NT2/D1 (cell line): Measurements from ENCODE around the gene CLSTN2.

Experiments used
- DNase-seq: peaks from one replicate; pipeline ENCODE4 v3.0.0-alpha.2; 2011; ENCODE audit warnings: low read depth, low spot score
- H3K27me3 ChIP-seq: 2 replicates; pipeline ENCODE4 v1.6.0; 2011; ENCODE audit warnings: mild to moderate bottlenecking; ENCODE audit not compliant: insufficient read length, insufficient read depth
- H3K36me3 ChIP-seq: 2 replicates; pipeline ENCODE4 v1.6.1; 2011; ENCODE audit warnings: mild to moderate bottlenecking, low read length, mixed read lengths; ENCODE audit not compliant: insufficient read depth, insufficient read length
- H3K4me1 ChIP-seq: 2 replicates; pipeline ENCODE4 v1.5.1; 2011; ENCODE audit not compliant: insufficient read depth, insufficient read length
- H3K4me3 ChIP-seq: 2 replicates; pipeline ENCODE4 v1.5.1; 2011; ENCODE audit warnings: low read depth; ENCODE audit not compliant: insufficient read length
- H3K9ac ChIP-seq: 2 replicates; pipeline ENCODE4 v1.6.0; 2011; ENCODE audit warnings: low read depth; ENCODE audit not compliant: insufficient read length
- H3K9me3 ChIP-seq: 2 replicates; pipeline ENCODE4 v1.5.1; 2011; ENCODE audit warnings: mild to moderate bottlenecking, low read length; ENCODE audit not compliant: insufficient read depth
- SUZ12 ChIP-seq: IDR thresholded peaks from 2 replicates; pipeline ENCODE4 v1.6.1; 2011; ENCODE audit not compliant: insufficient read length, insufficient read depth; ENCODE audit errors: extremely low read depth
- YY1 ChIP-seq: IDR thresholded peaks from 2 replicates; pipeline ENCODE4 v1.6.1; 2011; ENCODE audit not compliant: insufficient read length, insufficient read depth
- ZNF274 ChIP-seq: IDR thresholded peaks from 2 replicates; pipeline ENCODE4 v1.6.1; 2011; ENCODE audit warnings: mild to moderate bottlenecking, low read depth, low read length

Gene CLSTN2

GRCh38 chr3:140062461-140062860 is 127.5 kb downstream of the CLSTN2 start:
- DNase-seq = no peak
- Histone ChIP-seq H3K36me3 (no peaks in the 10 kb centered on the region), H3K9ac (no peak overlapping the region), H3K4me1 (no peaks in the 10 kb centered on the region), H3K9me3 (no peaks in the 10 kb centered on the region), H3K4me3 (no peak overlapping the region), H3K27me3 (peaks cover 2% of the 10 kb centered on the region)
- TF ChIP-seq SUZ12 (no peak), YY1 (no peak), ZNF274 (no peak)

GRCh38 chr3:140067487-140067886 is 132.5 kb downstream of the CLSTN2 start:
- H3K9ac ChIP-seq = no peak overlapping the region
- no peaks in the 10 kb centered on the region for H3K4me1 ChIP-seq
- no peak for DNase-seq
- no peak for TF ChIP-seq YY1
- TF ChIP-seq SUZ12 = no peak
- no peak for TF ChIP-seq ZNF274
- H3K36me3 ChIP-seq = no peaks in the 10 kb centered on the region
- H3K27me3 ChIP-seq = no peaks in the 10 kb centered on the region
- H3K9me3 ChIP-seq = no peaks in the 10 kb centered on the region
- H3K4me3 ChIP-seq = no peak overlapping the region

DNA sequence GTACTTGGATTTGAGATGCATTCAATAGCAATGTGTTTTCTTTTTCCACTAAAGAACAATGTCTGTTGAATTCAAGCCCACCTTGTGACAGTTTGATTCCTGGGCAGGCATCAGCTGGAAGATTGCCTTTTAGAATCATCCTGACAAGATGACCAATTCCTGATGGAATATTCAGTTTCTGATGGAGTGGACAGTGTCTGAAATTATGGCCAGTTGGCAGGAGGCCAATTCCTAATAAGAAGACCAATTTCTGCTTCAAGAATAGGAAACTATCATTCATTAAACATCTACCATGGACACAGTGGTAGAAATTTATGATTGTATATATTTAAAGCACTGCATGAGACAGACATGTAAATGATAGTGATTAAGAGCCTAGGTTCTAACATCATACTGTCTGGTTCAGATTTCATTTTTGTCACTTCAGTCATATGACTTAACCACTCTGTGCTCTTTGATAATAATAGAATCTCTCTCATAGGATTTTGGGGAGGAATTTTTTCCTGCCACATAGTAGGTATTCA is 133.6 kb downstream of the CLSTN2 start:
- TF ChIP-seq SUZ12 (no peak), ZNF274 (no peak), YY1 (no peak)
- DNase-seq = no peak
- H3K36me3 ChIP-seq = no peaks in the 10 kb centered on the region
- H3K4me3 ChIP-seq = no peak overlapping the region
- H3K4me1 ChIP-seq = no peaks in the 10 kb centered on the region
- no peaks in the 10 kb centered on the region for H3K9me3 ChIP-seq
- H3K27me3 ChIP-seq = no peaks in the 10 kb centered on the region
- H3K9ac ChIP-seq = no peak overlapping the region

DNA sequence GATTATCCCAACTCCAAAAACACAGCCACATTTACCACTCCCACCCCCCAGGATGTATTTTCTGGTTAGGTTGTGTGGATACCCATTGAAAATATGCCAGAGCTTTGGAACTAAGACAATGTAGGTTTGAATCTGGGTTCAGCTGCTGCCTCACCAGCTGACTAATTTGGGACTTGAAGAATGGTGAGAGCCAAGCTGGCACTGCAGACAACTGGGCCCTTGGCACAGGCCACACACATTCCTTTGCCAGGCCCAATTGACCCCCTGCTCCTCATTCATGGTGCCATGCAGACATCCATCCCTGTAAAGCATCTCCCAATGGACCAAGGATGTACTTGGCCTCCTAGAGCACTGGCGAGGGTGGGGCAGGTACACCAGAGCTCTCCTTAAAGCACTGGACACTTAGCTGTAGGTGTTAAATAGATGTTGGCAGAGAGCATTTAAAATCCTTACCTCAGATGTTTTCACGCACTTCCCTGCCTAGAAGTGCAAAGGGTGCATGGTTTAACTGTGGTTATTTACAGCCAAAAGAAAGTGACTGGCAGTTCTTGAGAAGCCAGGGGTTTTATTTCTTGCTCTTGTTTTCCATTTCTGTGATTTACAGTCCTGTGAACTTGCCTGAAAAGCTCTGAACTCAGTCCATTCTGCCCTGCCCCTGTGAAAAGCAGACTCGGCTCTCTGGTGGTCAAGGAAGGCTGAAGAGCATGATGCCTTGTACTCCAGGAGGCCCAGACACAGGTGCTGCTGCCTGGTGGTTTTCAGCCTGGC is 138.5 kb downstream of the CLSTN2 start:
- Histone ChIP-seq H3K9ac (no peak overlapping the region), H3K9me3 (no peaks in the 10 kb centered on the region), H3K36me3 (no peaks in the 10 kb centered on the region), H3K27me3 (no peaks in the 10 kb centered on the region), H3K4me1 (no peaks in the 10 kb centered on the region), H3K4me3 (no peak overlapping the region)
- no peak for DNase-seq
- no peak for TF ChIP-seq SUZ12
- TF ChIP-seq YY1 = no peak
- no peak for TF ChIP-seq ZNF274

GRCh38 chr3:140076552-140076951 is 141.6 kb downstream of the CLSTN2 start:
- DNase-seq = no peak
- no peaks in the 10 kb centered on the region for H3K9me3 ChIP-seq

DNA sequence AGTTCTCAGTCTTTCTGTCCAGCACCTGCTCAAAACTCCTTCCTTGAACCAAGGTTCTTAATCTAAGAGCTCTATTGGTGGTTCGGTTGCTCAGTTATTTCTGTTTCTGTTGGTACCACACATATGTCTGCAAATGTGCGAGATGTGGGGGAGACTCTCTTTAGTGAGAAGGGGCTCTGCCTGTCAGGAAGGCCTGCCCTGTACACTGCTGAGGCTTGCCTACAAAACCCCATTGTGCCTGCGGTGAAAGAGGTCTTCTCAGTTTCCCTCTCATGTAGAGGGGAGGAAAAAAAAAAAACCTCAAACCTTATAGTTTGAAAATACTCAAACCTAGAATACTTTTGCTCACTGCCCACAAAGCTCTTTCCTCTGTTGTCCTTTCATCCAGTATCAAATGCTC is 142.4 kb downstream of the CLSTN2 start:
- no peaks in the 10 kb centered on the region for H3K4me1 ChIP-seq

More at GRCh38 chr3:140076552-140076951, 141.6 kb downstream of the CLSTN2 start:
- TF ChIP-seq YY1 (no peak), ZNF274 (no peak)
- Histone ChIP-seq H3K4me1 (no peaks in the 10 kb centered on the region), H3K9ac (no peak overlapping the region), H3K27me3 (no peaks in the 10 kb centered on the region), H3K36me3 (no peaks in the 10 kb centered on the region), H3K4me3 (no peak overlapping the region)

DNA sequence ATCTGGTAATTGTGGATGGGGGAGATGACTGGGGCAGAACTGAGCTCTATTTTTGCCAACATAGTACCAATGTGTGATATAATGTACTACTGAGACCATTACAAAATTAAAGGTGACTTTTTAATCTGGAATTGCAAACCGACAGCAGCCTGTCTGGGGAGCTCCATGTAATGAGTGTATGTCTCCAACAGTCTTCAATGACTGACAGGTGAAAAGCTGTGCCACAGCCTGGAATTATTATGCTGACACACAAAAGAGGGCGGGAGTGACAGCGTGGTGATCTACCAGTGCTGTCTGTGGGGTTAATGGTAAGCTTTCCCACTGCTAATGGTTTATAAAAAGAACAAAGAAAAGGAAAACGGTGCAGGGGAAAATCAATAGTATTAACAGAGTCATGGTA is 143.4 kb downstream of the CLSTN2 start:
- Histone ChIP-seq H3K9ac (no peak overlapping the region), H3K4me1 (no peaks in the 10 kb centered on the region), H3K27me3 (no peaks in the 10 kb centered on the region), H3K4me3 (no peak overlapping the region), H3K36me3 (no peaks in the 10 kb centered on the region), H3K9me3 (no peaks in the 10 kb centered on the region)
- no peak for DNase-seq
- TF ChIP-seq YY1 = no peak
- no peak for TF ChIP-seq ZNF274
- TF ChIP-seq SUZ12 = no peak

More for the DNA sequence above, 142.4 kb downstream of the CLSTN2 start:
- no peak overlapping the region for H3K4me3 ChIP-seq
- H3K27me3 ChIP-seq = no peaks in the 10 kb centered on the region
- DNase-seq = no peak
- no peak overlapping the region for H3K9ac ChIP-seq
- H3K9me3 ChIP-seq = no peaks in the 10 kb centered on the region
- H3K36me3 ChIP-seq = no peaks in the 10 kb centered on the region
- no peak for TF ChIP-seq ZNF274
